GM18909 (cell line): ENCODE results near the gene PPM1N.
A peak's percentile ranks its signal among the peaks of the same experiment; 100 is the strongest.
"Not testable (repeated sequence)": the region's sequence is repeated elsewhere in the genome, so short reads cannot be mapped to it uniquely, and the experiment has no call there.

Source experiments
- ATAC-seq: cut with Tn5 transposase; IDR thresholded peaks from one replicate; pipeline ENCODE4 v1.9.1; 2021; ENCODE audit warnings: mild to moderate bottlenecking; ENCODE audit not compliant: unreplicated experiment, poor library complexity

Gene PPM1N

GRCh38 chr19:45506989-45507871 is 9.0 kb downstream of the PPM1N start, which contains the start of gene VASP:
TSS of gene VASP (plus strand) at chr19:45507479. CDS start at chr19:45507772, 293 bp downstream.
- peak; percentile 42 for ATAC-seq

DNA sequence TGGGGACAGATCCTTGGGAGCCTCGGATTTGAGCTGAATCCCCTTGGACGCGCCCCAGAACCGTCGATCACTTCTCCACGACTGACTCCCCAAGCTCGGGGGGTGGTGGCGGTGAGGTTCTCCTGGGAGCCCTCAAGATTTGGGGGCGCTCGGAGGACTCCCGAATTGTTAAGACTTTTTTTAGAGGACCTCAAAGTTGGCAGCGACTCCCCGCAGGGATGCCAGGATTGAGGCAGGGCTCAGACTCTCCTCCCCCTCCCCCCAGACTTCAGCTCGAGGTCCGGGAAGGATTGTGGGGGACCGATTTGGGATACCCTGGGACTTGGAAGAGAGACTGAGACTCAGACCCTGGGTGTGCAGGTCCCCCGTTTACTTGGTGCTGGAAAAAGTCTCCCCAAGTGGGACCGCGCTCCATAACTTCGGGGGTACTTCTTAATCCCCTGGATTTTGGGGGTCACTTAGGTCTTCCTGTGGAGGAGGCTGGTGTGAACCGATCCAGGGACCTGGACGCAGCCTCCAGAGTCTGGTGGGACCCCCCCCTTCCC is 9.7 kb downstream of the PPM1N start:
- ATAC-seq: no peak

GRCh38 chr19:45508417-45508860 is 10.2 kb downstream of the PPM1N start:
- no peak for ATAC-seq

DNA sequence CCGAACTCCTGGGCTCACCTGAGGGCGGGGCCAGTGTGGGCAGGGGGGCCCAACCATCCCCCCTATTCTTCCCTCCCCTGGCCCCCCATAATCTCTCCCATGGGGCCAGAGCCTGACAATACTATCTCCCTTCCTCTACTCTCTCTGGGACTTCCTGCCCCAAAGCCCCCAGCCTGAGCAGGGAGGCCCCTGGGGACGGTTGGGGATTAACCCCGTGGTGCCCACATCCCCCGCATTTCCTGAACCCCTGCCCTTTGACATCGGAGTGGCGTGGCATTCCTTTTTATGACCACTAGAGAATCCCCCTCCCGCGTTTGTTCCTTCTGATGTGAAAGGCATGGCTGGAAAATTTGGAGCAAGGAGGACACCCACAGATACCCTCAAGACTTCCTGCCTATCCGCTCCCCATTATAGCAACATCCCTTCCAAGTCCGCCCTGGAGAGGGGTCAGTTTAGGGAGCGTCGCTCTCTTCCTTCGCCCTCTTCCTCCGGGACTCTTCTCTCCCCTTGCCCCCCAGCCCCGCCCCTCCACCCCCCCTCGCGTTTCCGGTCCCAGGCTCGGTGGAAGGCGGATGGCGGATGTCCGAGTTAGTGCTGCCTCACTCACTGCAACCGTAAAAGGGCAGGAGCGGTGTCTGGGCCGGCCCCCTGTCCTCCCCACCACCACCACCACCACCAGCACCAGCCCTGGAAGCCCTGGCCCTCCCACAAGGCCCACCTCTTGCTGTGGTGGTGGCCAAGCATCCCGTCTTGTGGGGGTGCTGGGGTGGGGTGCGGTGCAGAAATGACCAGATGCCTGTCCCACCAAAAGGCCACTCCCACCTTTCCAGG is 10.8 kb downstream of the PPM1N start:
- no peak for ATAC-seq

DNA sequence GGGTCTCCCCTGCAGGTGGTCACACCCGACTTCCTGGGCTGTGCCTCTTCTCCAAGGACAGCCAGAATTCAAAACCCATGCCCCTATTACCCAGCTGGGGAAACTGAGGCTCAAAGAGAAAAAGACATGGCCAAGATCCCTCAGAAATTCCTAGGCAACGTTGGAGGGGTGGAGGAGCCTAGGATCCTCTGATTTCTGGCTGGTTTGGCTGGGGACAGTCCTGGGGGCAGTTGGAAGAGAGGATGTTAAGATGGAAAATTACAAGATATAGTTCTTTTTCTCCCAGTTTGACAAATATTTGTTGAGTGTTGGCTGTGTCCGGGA is 11.4 kb downstream of the PPM1N start:
- ATAC-seq: no peak

DNA sequence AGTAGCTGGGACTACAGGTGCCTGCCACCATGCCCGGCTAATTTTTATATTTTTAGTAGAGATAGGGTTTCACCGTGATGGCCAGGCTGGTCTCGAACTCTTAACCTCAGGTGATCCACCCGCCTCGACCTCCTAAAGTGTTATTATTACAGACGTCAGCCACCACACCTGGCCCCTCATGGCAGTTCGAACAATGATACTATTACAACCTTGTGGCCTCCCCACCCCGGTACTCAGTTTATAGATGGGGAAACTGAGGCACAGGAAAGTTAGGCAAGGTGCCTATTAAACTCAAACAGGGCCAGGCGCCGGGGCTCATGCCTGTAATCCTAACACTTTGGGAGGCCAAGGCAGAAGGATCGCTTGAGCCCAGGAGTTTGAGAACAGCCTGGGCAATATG is 12.1 kb downstream of the PPM1N start:
- ATAC-seq: not testable (repeated sequence)

DNA sequence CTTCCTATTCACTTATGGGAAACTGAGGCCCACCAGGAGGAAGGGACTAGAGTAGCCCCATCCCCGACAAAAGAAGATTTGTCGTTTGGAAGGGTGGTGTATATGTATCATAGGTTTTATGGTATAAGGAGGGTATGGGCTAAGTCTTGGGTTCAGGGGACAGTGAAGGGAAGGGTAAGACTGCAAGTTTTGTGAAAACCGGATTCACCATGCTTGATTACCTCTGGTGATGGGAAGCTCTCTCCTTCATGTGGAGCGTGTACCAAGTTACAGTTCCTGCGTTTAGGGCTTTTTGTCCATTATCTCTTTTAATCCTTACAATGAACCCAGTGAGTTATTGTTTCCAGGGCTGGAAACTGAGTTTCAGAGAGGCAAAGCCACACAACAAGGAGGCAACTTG is 12.8 kb downstream of the PPM1N start:
- ATAC-seq: no peak

DNA sequence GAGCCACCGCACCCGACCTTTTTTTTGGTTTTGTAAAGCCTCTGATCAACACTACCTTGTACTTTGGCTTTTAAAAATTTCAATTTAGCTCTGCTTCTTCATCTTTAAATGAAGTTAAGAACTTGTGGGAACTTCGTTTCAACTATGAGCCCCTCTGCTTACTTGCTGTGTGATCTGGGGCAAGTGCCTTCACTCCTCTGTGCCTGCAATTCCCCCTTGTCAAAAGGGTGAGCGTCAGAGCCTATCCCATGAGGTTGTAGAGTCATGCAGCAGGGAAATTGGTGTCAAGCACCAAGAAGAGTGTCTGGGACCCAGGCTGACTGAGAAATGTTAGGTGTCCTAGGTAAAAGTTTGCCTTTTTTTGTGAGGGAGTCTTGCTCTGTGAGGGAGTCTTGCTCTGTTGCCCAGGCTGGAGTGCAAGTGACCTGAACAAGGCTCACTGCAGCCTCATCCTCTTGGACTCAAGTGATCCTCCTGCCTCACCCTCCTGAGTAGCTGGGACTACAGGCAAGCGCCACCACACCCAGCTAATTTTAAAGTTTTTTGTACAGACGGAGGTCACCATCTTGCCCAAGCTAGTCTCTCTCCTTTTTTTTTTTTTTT is 14.7 kb downstream of the PPM1N start:
- no peak for ATAC-seq

GRCh38 chr19:45514376-45515051 is 16.3 kb downstream of the PPM1N start:
- no peak for ATAC-seq

DNA sequence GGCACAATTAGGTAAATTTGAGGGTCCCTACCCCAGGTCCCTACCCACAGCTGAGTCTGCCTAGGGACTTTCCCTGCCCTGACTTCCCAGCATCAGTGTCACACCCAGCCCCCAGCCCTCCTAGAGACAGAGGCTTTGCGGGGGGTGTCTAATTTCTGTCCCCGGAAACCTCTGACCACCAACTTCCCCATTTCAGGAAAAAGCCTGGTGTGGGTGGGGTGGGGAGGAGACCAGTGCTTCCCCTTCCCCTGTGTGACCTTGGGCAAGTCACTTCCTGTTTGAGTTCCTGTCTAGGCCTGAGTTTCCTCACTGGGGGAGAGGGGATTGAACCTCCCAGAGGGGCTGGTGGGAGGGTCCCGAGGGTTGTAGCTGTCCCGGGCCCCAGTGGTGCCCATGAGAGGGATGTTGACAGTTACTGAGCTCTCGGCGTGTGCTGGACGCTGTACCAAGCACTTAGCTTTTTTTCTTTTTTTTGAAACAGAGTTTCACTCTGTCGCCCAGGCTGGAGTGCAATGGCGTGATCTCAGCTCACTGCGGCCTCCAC is 16.9 kb downstream of the PPM1N start:
- no peak for ATAC-seq

DNA sequence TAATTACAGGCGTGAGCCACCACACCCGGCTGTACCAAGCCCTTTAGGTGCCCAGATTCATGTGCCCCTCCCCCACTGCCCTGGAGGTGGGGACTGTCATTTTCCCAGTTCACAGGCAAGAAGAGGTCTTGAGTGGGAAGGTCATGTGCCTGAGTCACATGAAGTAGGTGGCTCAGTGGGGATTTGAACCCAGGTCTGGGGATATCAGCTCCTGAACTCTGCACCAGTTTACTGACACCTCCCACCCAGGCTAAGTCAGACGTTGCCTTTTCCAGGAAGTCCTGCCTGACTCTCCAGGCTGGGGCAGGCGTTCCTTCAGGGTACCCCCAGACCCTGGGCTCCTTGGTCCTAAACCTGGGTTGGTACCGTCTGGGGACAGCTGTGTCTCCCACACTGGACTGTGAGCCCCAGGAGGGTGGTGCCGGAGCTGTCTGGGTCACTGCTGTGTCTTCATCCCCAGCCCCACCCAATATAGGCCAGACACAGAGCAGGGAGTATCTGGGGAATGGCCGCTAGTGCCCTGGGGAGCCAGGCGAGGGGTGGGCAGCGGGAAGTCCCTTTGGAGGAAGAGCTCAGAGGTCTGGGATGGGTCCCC is 17.7 kb downstream of the PPM1N start:
- ATAC-seq: no peak

DNA sequence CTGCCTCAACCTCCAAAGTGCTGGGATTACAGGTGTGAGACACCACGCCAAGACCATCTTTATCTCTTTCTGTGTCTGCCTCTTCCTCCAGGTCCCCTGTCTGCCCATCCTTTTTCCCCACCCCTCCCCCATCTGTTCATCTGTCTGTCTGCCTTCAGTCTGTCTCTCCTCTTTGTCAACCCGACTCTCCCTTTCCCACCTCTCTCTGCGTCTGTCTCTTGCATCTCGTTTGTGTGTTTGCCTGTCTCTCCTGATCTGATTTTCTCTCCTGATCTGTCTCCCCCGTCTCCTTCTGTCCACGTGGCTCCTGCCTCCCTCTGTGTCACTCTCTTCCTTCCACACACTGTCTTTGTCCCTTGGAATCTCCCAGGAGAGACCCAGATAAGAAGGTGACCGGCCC is 19.0 kb downstream of the PPM1N start:
- no peak for ATAC-seq

- ATAC-seq: no peak
Measured at GRCh38 chr19:45517641-45518468, 19.6 kb downstream of the PPM1N start.

GRCh38 chr19:45518469-45518826 is 20.2 kb downstream of the PPM1N start:
- no peak for ATAC-seq

GRCh38 chr19:45522010-45522941 is 24.0 kb downstream of the PPM1N start:
- no peak for ATAC-seq

DNA sequence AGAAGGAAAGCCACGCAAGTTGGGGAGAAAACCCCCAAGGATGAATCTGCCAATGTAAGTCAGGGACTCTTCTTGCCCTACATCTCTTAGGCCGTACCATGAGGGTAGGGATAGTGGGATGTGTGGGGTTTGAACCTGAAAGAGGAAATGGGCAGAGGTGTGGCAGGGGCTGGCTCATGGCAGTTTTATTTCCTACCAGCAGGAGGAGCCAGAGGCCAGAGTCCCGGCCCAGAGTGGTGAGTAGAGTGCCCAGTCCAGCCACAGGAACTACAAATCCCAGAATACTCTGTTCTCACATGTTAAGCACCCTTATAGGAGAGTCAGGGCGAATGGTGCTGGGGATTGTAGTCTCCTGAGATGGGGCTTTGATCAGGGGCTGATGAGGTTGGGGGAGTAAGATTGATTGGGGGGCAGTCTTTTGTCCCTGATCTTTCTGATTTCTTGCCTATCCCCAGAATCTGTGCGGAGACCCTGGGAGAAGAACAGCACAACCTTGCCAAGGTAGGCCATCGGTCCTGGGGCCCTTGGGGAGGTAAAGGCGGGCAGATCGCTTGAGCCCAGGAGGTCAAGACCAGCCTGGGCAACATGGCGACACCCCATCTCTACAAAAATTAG is 25.5 kb downstream of the PPM1N start:
- peak; percentile 70 for ATAC-seq

GRCh38 chr19:45524575-45525129 is 26.4 kb downstream of the PPM1N start:
- no peak for ATAC-seq
